GF-D8 (cell line): Measurements from ENCODE around the gene CYP27B1.
"Not testable (repeated sequence)": the region's sequence is repeated elsewhere in the genome, so short reads cannot be mapped to it uniquely, and the experiment has no call there.

Experiments used
- DNase-seq: peaks from one replicate; lab custom pipeline; 2025; lab: John Stamatoyannopoulos, UW

Gene CYP27B1

DNA sequence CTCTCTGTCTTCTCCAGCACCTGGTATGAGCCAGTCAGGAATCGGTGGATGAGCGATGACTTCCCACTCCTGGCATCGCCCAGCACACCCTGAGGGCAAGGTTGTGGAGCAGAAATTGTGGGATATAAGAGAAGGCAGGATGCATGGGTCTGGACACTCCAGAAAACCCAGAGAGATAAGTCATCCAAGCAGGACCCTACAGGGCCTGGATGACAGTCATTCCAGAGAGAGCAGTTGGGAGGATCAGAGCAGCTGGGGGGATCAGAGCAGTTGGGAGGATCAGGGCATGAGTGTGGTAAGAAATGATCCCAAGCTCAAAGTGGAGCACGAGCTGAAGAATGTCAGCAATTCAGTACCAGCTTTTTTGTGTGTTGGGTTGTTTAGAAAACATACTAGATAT, 32.3 kb downstream of the CYP27B1 start:
- no peak for DNase-seq

DNA sequence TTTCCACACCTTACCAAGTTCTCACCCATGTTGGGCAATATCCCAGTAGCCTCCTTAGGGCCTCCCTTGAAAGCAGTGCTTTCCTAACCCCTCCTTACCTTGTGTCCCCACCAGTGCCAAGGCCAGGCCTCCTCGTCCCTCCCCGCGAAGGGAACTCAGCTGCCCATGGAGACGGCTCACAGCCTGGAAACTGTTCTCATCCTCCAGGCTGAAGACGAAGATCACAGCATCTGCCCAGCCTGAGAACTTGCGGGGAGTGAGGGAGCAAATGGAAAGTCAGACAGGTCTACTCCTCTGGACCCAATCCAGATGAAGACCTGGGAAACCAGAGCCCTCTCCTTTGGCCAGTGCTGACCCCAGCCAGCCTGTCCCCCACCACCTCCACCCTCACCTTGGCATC, 33.0 kb downstream of the CYP27B1 start:
- no peak for DNase-seq

DNA sequence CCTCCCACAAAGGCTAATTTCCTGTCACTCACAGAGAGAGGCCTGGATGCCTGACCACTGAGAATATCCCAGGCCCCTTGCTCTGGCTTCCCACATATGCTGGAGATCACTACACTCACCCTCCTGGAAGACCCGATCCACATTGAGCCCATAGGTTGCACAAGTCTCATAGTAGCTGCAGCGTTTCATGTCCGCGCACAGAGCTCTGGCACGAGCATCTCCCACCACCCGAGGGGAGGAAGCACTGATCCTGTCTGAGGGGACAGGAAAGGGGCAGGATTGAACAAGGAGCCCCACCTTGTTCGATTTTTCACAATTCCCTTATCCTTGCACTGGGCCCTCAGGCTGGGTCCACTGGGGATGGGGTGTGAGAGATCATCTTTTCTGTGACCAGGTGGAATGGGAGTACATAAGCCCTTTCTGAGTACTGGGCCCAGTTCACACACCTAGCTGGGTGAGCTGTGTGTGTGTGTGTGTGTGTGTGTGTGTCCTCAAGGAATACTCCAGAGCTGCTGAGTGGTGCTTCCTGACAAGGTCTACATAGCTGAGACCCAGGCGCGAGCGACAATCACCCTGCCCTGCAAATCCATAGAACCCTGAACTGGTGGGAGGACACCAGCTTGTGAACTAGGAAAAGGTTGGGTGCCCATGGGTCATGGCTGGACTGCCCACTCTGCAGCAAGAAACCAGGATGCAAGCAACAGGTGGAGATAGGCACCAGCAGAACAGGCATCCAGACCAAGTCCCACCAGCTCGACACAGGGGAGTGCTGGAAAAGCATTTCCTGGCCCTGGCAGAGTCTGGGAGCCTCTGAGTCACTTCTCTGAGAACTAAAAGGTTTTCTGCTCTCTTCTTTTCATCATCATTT, 33.9 kb downstream of the CYP27B1 start:
- DNase-seq, result no peak

DNA sequence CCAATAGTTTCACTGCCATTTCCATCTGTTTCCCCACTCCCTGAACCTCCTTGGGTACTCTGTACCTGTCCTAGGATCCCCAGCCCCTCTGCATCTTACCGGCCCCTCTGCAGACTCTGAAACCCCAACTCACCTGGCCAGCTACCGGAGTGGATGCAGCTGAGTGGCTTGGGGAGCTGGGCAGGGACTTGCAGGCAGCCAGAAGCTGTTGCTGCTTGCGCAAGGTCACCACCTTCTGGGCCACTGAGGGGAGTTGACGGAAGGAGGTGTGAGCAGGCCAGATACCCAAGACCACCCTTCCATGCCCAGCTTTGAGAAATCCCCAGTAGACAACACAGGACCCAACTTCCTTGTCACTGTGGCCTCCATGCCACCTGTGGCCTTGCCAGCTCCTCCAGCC, 34.6 kb downstream of the CYP27B1 start:
- no peak for DNase-seq

DNA sequence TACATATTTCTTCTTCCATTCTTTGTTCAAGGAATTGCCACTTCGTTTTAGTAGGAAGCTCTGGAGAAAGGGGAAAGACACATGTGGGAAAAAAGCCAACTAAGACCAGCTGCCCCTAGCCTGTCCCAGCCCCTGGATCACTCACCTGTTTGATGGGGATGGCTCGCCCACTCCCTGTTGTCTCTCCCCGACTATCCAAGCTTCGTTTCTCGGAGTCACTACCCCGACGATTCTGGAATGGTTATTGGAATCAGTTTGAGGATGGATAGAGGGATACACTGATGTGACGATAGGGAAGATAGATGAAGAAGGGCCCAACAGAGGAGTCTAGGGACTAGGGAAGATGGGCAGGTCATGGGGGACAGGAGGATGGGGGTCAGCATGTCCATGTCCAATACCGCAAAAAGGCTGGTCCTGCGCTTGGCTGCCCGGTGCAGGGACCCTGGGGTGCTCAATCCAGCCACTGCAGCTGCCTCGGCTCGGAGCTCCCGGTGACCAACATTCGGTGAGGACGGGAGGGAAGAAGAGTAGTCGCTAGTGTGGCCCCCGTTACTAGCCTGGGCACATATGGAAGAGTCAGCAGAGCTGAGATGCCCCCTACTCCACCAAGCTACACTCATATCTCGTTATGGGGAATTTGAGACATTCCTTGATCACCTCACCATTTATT, 35.3 kb downstream of the CYP27B1 start:
- no peak for DNase-seq

DNA sequence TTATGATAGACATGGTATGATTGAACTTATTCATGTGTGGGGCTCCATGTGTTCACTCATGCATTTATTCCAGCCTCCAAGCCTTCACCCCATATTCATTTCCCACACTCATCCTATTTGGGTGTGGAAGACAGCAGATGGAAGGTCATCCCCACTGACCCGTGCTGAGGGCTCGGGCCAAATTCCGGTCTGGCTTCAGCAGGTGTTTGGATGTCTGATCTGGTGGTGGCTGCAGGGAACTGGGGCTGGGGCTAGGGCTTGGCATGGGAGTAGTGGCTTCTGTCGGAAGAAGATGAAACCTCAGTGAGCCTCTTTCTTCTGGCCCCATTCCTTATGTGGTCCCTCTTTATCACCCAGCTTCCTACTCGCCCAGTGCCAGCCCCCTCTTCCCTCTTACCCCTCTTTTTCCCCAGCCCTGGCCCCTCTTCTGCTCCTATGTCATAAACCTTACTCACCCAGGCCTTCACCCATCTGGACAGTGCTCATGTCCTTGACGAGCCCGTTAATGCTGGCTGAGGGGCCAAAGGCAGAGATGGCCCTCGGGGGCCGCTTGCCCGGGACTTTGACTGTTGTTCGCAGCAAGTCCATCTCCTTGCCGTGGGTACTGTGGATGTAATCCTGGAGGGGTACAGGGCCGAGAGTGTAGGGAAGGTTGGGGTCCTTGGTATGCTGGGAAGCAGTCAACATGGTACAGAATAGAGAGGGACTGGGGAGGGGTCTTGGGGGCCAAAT, 36.4 kb downstream of the CYP27B1 start:
- DNase-seq, result no peak

DNA sequence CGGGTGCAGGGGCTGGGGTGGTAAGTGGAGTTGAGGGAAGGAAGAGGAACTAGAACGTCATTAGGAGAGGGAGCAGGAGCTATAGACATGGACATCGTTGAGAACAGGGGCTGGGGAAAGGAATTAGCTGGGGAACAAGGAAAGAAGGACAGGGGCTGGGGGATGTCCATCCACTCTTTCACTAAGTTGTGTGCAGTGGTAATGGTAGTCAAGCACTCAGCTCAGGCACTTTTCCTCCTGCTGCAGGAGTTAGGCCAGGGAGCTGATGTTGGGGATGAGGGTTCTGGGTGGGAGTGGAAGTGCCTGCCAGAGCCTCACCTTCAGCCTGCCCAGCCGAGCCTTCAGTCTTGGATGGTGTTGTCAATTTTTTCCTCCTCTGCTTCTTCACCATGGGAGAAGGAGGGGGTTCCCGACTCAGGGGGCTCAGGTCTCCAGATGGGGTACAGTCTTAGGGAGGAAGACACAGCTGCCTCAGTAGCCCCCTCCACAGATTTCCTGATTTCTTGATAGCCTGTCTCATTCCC, 37.5 kb downstream of the CYP27B1 start:
- DNase-seq, result no peak

DNA sequence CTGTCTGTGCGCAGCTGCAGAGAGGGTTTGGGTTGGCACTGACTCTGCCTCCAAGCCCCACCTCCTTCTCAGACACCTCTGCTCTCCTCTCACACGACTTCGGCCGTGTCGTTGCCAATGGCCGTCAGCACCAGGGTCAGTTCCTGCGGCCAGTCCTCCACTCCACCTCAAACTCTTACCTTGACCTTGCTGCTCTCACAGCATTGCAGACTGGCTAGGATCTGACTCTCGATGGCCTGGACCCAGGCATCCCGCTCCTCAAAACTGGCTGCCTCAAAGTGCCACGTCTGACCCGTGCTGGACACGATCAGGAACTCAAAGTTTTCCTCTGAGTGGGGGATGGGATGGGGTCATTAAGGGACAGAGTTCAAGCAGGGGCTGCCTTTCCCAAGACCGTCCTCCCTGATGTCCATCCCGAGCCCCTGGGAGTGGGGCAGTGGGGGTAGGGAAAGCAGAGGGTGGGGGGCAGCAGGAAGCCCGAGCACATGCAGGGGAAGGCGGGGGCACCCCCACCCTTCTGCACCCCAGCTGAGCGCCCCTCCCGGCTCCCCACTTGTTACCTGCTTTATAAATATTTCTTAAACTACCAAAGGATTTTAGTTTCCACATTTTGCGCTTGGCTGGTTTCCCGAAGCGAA, 39.0 kb downstream of the CYP27B1 start:
- no peak for DNase-seq

DNA sequence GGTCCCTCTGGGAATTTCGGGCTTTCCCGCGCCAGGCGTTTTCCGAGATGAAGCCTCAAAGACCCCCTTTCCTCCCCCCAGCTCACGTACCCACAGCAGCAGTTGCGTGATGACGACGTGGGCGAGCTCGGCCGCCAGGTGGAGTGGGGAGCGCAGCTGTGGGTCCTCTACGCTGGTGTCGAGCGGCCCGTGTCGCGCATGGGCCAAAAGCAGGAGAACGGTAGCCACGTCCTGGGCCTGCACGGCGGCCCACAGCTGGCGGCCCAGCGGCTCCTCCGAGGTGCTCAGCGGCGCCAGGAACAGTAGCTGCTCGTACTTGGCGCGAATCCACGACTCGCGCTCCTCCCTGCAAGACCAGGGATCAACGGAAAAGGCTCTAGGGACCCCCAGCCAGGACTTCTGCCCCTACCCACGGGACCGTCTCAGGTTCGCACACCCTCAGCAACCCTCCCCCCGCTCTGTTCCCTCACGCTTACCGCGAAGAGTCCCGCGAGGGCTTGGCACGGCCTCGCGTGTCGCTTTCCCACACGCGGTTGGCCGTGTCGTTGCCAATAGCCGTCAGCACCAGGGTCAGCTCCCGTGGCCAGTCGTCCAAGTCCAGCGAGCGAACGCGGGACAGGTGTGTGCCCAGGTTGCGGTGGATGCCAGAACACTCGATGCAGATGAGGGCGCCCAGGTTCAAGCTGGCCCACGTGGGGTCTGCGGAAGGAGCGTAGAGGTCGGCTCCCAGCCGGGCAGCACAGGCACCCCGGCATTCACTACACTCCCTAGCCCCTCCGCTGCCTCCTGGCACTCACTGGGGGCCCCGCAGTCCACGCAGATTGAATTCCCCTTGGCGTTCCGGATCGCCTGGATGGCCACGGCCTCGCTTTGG, 39.8 kb downstream of the CYP27B1 start:
- DNase-seq, result no peak

DNA sequence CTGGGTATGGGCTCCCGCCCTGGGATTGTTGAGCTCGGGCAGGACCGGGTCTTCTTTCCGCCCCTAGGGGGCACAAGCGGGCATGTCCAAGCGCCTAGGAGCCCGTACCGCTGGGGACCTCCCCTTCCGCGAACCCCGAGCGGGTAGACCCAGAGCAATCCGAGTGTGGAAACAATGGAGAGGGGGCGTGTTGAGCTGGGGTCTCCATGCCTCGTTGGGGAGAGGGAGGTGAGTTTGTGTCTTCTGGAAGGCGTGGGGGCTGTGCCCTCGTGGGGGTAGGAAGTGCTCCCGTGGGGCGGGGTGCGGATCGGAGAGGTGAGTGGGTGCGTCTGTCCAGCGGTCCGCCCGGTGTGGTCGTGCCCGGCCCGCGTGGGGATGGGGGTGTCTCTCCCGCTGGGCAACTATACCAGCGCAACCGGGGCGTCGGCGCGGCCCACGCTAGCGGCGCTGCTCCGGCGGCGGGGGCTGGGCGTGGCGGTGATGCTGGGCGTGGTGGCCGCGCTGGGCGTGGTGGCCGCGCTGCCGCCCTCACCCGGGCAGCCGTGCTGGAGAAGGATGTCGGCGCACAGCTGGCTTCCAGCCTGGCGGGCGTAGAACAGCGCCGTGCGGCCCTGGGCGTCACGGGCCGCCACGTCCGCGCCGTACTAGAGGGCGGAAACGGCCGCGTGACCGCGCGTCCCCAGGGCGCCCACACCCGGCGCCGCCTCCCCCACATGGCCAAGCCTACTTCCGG, 40.6 kb downstream of the CYP27B1 start:
- DNase-seq, result no peak

DNA sequence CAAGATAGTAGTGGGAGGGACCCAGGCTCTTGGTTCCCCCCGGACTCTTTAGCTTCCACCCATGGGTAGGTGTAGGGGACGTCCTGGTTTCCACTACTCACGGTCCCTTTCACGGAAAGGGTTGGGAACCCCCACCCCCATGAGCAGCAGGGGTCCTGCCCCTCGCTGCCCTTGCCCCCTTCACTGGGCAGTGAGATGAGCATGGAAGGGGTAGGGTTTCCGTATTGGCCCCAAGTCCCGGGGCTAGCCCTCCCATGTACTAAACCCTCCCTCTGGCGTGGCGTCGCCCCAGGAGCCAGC, 41.1 kb downstream of the CYP27B1 start:
- DNase-seq, result no peak

DNA sequence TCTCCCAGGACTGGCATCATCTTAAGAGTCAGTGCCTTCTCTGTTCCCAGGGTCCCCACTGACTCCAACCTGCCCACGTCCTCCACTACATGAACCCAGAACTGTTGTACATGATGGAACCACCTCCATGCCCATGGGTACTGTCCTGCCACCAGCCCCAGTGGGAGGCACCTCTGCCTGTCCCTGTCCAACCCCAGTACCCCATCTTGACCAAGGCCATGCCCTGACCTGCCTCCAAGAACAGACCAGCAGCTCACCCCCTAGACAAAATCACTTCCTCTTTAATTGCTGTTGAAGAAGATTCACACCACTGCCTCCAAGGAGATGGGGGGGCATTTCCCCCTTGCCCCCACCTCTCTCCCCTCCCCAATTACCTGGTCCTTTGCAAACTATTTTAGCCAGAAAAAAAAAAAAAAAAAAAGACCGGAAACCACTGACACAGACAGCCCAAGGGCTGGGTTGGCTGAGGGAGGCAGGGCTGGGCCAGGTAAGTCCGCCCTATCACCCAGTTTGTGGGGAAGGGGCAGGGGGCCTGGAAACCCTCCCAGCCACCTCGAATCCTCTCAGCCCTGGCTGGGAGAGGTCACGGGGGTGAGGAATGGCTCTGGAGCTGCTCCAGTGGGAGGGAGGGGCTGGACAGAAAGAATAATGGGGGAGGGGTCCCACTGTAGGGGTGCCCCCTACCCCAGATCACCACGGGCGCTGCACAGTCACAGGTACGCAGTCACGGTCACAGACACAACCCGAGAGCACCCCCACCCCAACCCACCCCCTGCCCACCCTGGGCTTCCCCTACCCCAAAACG, 41.7 kb downstream of the CYP27B1 start:
- DNase-seq, result no peak

DNA sequence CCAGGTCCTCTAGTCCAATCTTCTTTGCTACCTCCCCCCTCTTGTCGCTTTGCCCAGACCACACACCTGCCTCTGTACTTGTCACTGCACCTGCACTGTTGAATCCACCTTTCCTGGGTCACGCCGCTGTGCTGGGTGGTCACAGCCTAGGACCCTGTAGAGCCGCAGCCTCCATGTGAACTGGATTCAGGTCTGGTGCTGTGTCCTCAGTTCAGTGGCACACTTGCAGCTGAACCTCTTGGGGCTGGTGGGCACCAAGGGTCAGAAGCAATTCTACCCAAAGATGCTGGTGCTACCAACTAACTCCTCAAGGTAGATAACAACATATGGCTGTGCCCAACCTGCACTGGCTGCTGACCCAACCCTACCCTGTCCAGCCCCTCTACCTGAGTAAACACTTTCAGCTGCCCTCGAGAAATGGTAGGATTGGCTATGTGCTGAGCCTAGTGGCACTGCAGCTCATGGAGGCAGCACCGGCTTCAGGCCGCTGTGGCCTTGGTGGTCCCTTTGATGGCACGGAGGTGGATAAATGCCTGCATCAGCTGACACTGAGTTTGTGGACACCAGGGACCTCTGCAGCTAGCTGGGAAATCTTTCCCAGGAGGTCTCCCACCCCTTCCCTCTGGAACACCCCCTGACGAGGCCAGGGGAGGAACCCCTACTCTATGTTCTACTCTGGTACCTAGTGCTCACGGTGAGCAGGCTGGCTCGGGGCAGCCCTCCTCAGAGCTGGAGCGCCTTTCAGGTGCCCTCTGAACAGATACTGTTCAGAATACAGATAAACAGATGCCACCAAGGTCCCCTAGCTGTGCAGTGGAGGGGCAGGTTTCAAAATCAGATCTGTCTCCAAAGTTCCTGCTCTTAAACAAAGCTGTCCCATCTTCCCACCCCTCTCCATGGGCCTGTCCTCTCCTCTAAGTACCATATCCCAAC, 42.6 kb downstream of the CYP27B1 start:
- DNase-seq, result no peak

DNA sequence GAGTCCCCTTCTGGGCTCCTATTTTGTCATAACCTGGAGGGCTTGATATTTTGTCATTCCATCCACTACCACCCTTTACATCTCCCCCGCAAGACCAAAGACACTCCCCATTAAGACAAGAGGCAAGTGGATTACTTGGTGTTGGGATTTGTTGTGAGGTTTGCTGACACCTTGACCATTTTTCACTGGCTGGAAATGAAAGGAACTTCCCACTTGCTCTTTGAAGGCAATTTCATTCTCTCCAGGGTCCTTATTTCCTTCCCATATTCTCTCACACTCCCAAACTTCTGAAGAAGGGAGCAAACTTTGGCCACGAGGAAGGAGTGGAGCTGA, 43.3 kb downstream of the CYP27B1 start:
- no peak for DNase-seq

DNA sequence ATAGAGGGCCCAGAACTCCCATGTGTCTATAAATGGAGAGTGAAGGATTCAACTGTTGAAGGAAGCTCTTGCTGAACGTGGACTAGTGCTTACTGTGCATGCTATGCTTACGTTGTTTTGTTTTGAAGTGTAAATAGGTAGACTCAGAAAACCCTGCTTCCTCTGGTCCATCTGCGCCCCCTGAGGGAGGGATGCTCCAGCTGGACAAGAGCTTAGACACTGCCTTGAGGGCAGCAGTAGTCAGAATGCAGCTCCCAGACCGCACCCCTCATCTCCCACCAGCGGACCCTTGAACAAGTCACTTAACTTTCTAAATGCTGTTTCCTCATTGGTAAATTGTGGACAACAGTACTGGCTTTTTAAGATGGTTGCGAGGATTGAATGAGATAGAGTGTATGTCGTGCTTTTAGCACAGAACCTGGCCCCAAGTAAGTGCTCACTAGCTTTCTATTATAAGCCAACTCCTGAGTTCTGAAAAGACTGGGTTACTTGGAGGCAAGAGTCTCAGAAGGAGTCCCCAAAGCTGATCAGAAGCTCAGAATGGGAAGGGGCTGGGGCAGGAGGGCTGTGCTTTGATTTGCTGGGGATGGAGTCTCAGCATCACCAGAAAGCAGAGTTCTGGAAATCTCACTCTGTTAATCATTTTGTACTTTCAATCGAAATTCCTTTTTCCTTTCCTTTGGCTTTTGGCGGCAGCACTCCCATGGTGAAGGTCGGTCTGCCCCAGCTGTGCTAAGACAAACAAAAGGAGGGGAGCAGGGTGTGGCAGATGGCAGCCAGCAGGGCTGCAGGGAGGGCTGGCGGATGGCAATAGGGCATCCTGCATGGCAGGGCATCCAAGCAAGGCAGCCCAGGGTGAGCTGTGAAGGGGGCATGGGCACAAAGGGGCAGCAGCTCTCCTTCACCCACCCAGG, 43.9 kb downstream of the CYP27B1 start:
- DNase-seq, result no peak

DNA sequence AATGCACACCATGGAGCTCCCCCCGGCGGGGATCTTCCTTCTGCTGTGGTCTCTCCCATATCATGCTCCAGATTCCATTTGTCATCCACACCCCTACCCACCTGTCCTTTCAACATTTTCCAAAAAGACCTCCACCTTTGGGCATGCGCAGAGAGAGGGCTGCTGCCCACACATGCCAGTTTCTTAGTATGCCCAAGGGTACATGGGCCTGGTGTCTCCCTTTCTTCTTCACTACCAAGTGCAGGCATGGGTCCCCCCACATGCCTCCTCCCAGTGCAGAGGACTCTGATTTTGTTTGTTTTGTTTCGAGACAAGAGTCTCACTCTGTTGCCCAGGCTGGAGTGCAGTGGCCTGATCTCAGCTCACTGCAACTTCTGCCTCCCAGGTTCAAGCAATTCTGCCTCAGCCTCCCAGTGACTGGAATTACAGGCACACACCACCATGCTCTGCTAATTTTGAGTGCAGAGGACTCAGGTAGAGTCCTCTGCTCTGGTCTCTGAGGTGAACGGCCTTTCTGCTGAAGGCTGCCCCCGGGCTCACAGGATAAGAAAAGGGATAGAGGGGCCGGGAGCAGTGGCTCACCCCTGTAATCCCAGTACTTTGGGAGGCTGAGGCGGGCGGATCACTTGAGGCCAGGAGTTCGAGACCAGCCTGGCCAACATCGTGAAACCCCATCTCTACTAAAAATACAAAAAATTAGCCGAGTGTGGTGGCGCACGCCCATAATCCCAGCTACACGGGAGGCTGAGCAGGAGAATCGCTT, 44.9 kb downstream of the CYP27B1 start:
- not testable (repeated sequence) for DNase-seq
